ENCODE data around the gene SMG5. TPM values are rescaled to one million over a fixed set of nuclear protein-coding genes. Genes with fewer than 3 reads are reported as not detected.

Gene SMG5
- polyA plus RNA-seq, 1 experiment, result 20.8 TPM

GRCh38 chr1:156229809-156230472, 52.7 kb downstream of the SMG5 start:
- ChIA-PET POLR2A (interaction anchor here (0.6 kb wide), 1 partner anchor 60 kb away, joined by 5 read pairs; no protein-coding TSS in a partner anchor), CTCF (interaction anchor here (1.2 kb wide), 1 partner anchor 133 kb away, joined by 3 read pairs; no protein-coding TSS in a partner anchor)
- Histone ChIP-seq H3K27me3 (ENCODE audit: control insufficient read depth, insufficient read depth, low read length) (no peaks in the 10 kb centered on the region), H3K9me3 (ENCODE audit: control insufficient read depth, insufficient read depth, low read length) (no peaks in the 10 kb centered on the region), H3K27ac (ENCODE audit: low read depth, low read length) (no peak overlapping the region), H3K4me3 (ENCODE audit: low read depth, low read length) (no peak overlapping the region)
- no peak for TF ChIP-seq CTCF (IDR thresholded peaks at IDR 0.05; ENCODE audit: low read depth, low read length)
- DNase-seq (ENCODE audit: low read depth, low spot score), result no peak

GRCh38 chr1:156228501-156228900, 54.1 kb downstream of the SMG5 start:
- Histone ChIP-seq H3K27me3 (ENCODE audit: control insufficient read depth, insufficient read depth, low read length) (no peaks in the 10 kb centered on the region), H3K27ac (ENCODE audit: low read depth, low read length) (no peak overlapping the region), H3K9me3 (ENCODE audit: control insufficient read depth, insufficient read depth, low read length) (no peaks in the 10 kb centered on the region), H3K4me3 (ENCODE audit: low read depth, low read length) (no peak overlapping the region)
- CTCF ChIA-PET, result no interaction called here
- POLR2A ChIA-PET, result no interaction called here
- no peak for TF ChIP-seq CTCF (IDR thresholded peaks at IDR 0.05; ENCODE audit: low read depth, low read length)
- DNase-seq (ENCODE audit: low read depth, low spot score), result no peak

GRCh38 chr1:156226782-156227181, 55.8 kb downstream of the SMG5 start:
- no peak for TF ChIP-seq CTCF (IDR thresholded peaks at IDR 0.05; ENCODE audit: low read depth, low read length)
- no peak for DNase-seq (ENCODE audit: low read depth, low spot score)
- Histone ChIP-seq H3K27ac (ENCODE audit: low read depth, low read length) (no peak overlapping the region), H3K27me3 (ENCODE audit: control insufficient read depth, insufficient read depth, low read length) (no peaks in the 10 kb centered on the region), H3K9me3 (ENCODE audit: control insufficient read depth, insufficient read depth, low read length) (no peaks in the 10 kb centered on the region), H3K4me3 (ENCODE audit: low read depth, low read length) (no peak overlapping the region)
- POLR2A ChIA-PET, result interaction anchor here (2.8 kb wide), 1 partner anchor 14 kb away, joined by 12 read pairs; the partner anchor contains the start of gene PMF1
- CTCF ChIA-PET, result interaction anchor here (5.2 to 5.7 kb wide), 3 partner anchors 82 to 137 kb away, joined by 68 to 136 read pairs (median 90); no protein-coding TSS in a partner anchor

- Histone ChIP-seq H3K4me3 (ENCODE audit: low read depth, low read length) (no peak overlapping the region), H3K9me3 (ENCODE audit: control insufficient read depth, insufficient read depth, low read length) (no peaks in the 10 kb centered on the region), H3K27ac (ENCODE audit: low read depth, low read length) (no peak overlapping the region), H3K27me3 (ENCODE audit: control insufficient read depth, insufficient read depth, low read length) (no peaks in the 10 kb centered on the region)
- ChIA-PET POLR2A (interaction anchor here (2.8 kb wide), 1 partner anchor 13 kb away, joined by 12 read pairs; the partner anchor contains the start of gene PMF1), CTCF (interaction anchor here (0.8 to 5.7 kb wide), 12 partner anchors 12 to 143 kb away, joined by 3 to 136 read pairs (median 16); partner anchors contain the start of genes MEX3A and PMF1)
- no peak for DNase-seq (ENCODE audit: low read depth, low spot score)
- TF ChIP-seq CTCF (IDR thresholded peaks at IDR 0.05; ENCODE audit: low read depth, low read length), result no peak
These were observed 56.5 kb downstream of the SMG5 start for GRCh38 chr1:156226116-156226538.

GRCh38 chr1:156225677-156226014, 57.0 kb downstream of the SMG5 start:
- Histone ChIP-seq H3K9me3 (ENCODE audit: control insufficient read depth, insufficient read depth, low read length) (no peaks in the 10 kb centered on the region), H3K4me3 (ENCODE audit: low read depth, low read length) (no peak overlapping the region), H3K27me3 (ENCODE audit: control insufficient read depth, insufficient read depth, low read length) (no peaks in the 10 kb centered on the region), H3K27ac (ENCODE audit: low read depth, low read length) (no peak overlapping the region)
- no peak for TF ChIP-seq CTCF (IDR thresholded peaks at IDR 0.05; ENCODE audit: low read depth, low read length)
- no peak for DNase-seq (ENCODE audit: low read depth, low spot score)
- ChIA-PET CTCF (interaction anchor here (0.6 to 5.7 kb wide), 29 partner anchors 8 to 159 kb away, joined by 3 to 136 read pairs (median 7); partner anchors contain the start of genes MEX3A and PMF1), POLR2A (interaction anchor here (1.0 to 2.8 kb wide), 3 partner anchors 13 to 98 kb away, joined by 4 to 12 read pairs (median 5); partner anchors contain the start of gene PMF1)

All from AG04450 (cell line).